AG09319 (cell line): ENCODE measurements around the gene WASL.
"Not testable (repeated sequence)": the region's sequence is repeated elsewhere in the genome, so short reads cannot be mapped to it uniquely, and the experiment has no call there.

Experiments used
- DNase-seq: peaks from one replicate; pipeline ENCODE4 v3.0.0-alpha.2; 2010; ENCODE audit warnings: low read depth; ENCODE audit errors: extremely low read depth
- CTCF ChIP-seq: IDR thresholded peaks from 2 replicates; pipeline ENCODE4 v1.5.1; 2011; ENCODE audit warnings: low read depth, mild to moderate bottlenecking, inconsistent platforms, low read length, moderate library complexity

The WASL gene

GRCh38 chr7:123748734-123749536 is at the start of gene WASL:
Gene WASL, minus strand, starts transcription at chr7:123749003. Its CDS starts 269 bp downstream, at chr7:123748734.
- no peak; the same call in 1 of the 2 replicates for TF ChIP-seq CTCF
- DNase-seq = peak; percentile 77

GRCh38 chr7:123797673-123798531 is 49.1 kb upstream of the WASL start:
- peak; percentile 67 for DNase-seq

GRCh38 chr7:123796568-123796967 is 47.8 kb upstream of the WASL start:
- TF ChIP-seq CTCF = no peak
- DNase-seq = no peak

More at GRCh38 chr7:123797673-123798531, 49.1 kb upstream of the WASL start:
- TF ChIP-seq CTCF = peak; percentile 39

GRCh38 chr7:123795917-123796316 is 47.1 kb upstream of the WASL start:
- no peak for DNase-seq
- TF ChIP-seq CTCF = no peak

- DNase-seq = not testable (repeated sequence)
Observed at GRCh38 chr7:123795116-123795515, 46.3 kb upstream of the WASL start.

- no peak for DNase-seq
- TF ChIP-seq CTCF = no peak
Observed at GRCh38 chr7:123792547-123792946, 43.7 kb upstream of the WASL start.

GRCh38 chr7:123791001-123791400 is 42.2 kb upstream of the WASL start:
- no peak for DNase-seq
- TF ChIP-seq CTCF = no peak
